BLaER1 treated with 17β-estradiol and CSF1 and Interleukin-3, amounts not matched to agents 10 nM and 100 nM (cell line): ENCODE measurements around the gene SCO2.

ENCODE experiments used
- H3K27ac ChIP-seq, 11 experiments: shearing (Covaris generic); formaldehyde crosslinking; 2 replicates each; pipeline ENCODE4 v1.8.1; 2022
- H3K27me3 ChIP-seq, 11 experiments: shearing (Covaris generic); formaldehyde crosslinking; 2 replicates each; pipeline ENCODE4 v1.8.1; 2022
- H3K36me3 ChIP-seq, 11 experiments: shearing (Covaris generic); formaldehyde crosslinking; 2 replicates each; pipeline ENCODE4 v1.8.1; 2022
- H3K4me1 ChIP-seq, 10 experiments: shearing (Covaris generic); formaldehyde crosslinking; 2 replicates each; pipeline ENCODE4 v1.8.1; 2022
- H3K4me2 ChIP-seq, 11 experiments: shearing (Covaris generic); formaldehyde crosslinking; 2 replicates each; pipeline ENCODE4 v1.8.1; 2022
- H3K4me3 ChIP-seq, 10 experiments: shearing (Covaris generic); formaldehyde crosslinking; 2 replicates each; pipeline ENCODE4 v1.8.1; 2022
- H3K9ac ChIP-seq, 11 experiments: shearing (Covaris generic); formaldehyde crosslinking; 2 replicates each; pipeline ENCODE4 v1.8.1; 2022
- H3K9me3 ChIP-seq, 11 experiments: shearing (Covaris generic); formaldehyde crosslinking; replicated peaks in 1 of 11; 2 replicates each; pipeline ENCODE4 v1.8.1; 2022
- H4K20me1 ChIP-seq, 11 experiments: shearing (Covaris generic); formaldehyde crosslinking; 2 replicates each; pipeline ENCODE4 v1.8.1; 2022
- Cebpa-rat ChIP-seq, 11 experiments: shearing (Covaris generic); IDR thresholded peaks; 2 replicates each; pipeline ENCODE4 v1.8.1; 2022

SCO2 gene

GRCh38 chr22:50474710-50475651 lies 50.4 kb downstream of the SCO2 start, which contains the start of gene SBF1:
Gene SBF1, minus strand, starts transcription at chr22:50475035. Its CDS starts 195 bp downstream, at chr22:50474840.
- Histone ChIP-seq H3K27ac (peak within 1 kb of the TSS; percentile 51 to 88 (median 80); a peak in 21 of 22 replicates), H3K4me2 (peak within 1 kb of the TSS; percentile 87 to 100 (median 98)), H3K27me3 (peaks cover under 1 to 14% (median 5%) of the 10 kb centered on the region in 11 experiments; a peak in 20 of 22 replicates), H3K4me1 (peaks cover 57 to 82% (median 77%) of the 10 kb centered on the region in 10 experiments), H3K36me3 (peaks cover 0 to 13% (median 0%) of the 10 kb centered on the region in 11 experiments; a peak in 2 of 22 replicates), H3K9me3 (no peaks in the 10 kb centered on the region), H4K20me1 (peaks cover 43 to 47% (median 44%) of the 10 kb centered on the region in 11 experiments), H3K4me3 (peak within 1 kb of the TSS; percentile 78 to 91 (median 82)), H3K9ac (peak within 1 kb of the TSS; percentile 80 to 94 (median 88))
- TF ChIP-seq Cebpa-rat (IDR thresholded peaks at IDR 0.05) = no peak

GRCh38 chr22:50473855-50474671 lies 51.3 kb downstream of the SCO2 start:
- no peak for TF ChIP-seq Cebpa-rat (IDR thresholded peaks at IDR 0.05)
- peaks cover 0 to 13% (median 0%) of the 10 kb centered on the region in 11 experiments; a peak in 2 of 22 replicates for H3K36me3 ChIP-seq
- H3K4me3 ChIP-seq = peak overlapping the region; percentile 78 to 91 (median 82)
- H3K27ac ChIP-seq = peak overlapping the region; percentile 38 to 88 (median 80); a peak in 20 of 22 replicates
- peaks cover 52 to 56% (median 53%) of the 10 kb centered on the region in 11 experiments for H4K20me1 ChIP-seq
- peaks cover 66 to 92% (median 84%) of the 10 kb centered on the region in 10 experiments for H3K4me1 ChIP-seq
- H3K4me2 ChIP-seq = peak overlapping the region; percentile 87 to 100 (median 98)
- peaks cover 0 to 5% (median 0%) of the 10 kb centered on the region in 11 experiments; a peak in 3 of 22 replicates for H3K27me3 ChIP-seq
- H3K9ac ChIP-seq = peak overlapping the region; percentile 80 to 94 (median 88)
- no peaks in the 10 kb centered on the region for H3K9me3 ChIP-seq
